COR-L47 (cell line): ENCODE measurements around the gene AUTS2.

Experiments used
- DNase-seq: peaks from one replicate; lab custom pipeline; 2025; lab: John Stamatoyannopoulos, UW

AUTS2 gene

GRCh38 chr7:69939317-69939716 is 341.0 kb downstream of the AUTS2 start:
- DNase-seq = no peak

- DNase-seq = no peak
Measured at GRCh38 chr7:69941077-69941651, 342.9 kb downstream of the AUTS2 start.

- no peak for DNase-seq
Measured at GRCh38 chr7:69942573-69942972, 344.3 kb downstream of the AUTS2 start.

- DNase-seq = no peak
Measured at GRCh38 chr7:69946901-69947300, 348.6 kb downstream of the AUTS2 start.

- no peak for DNase-seq
Measured at GRCh38 chr7:69947998-69948397, 349.7 kb downstream of the AUTS2 start.

GRCh38 chr7:69949122-69949521 is 350.8 kb downstream of the AUTS2 start:
- no peak for DNase-seq

- DNase-seq = no peak
Measured at GRCh38 chr7:69951458-69951857, 353.2 kb downstream of the AUTS2 start.

- no peak for DNase-seq
Measured at GRCh38 chr7:69953136-69954067, 355.1 kb downstream of the AUTS2 start.

- no peak for DNase-seq
Measured at GRCh38 chr7:69956541-69956940, 358.3 kb downstream of the AUTS2 start.

GRCh38 chr7:69957661-69958060 is 359.4 kb downstream of the AUTS2 start:
- DNase-seq = no peak

- no peak for DNase-seq
Measured at GRCh38 chr7:69959789-69960499, 361.7 kb downstream of the AUTS2 start.

GRCh38 chr7:69961436-69961835 is 363.2 kb downstream of the AUTS2 start:
- DNase-seq = no peak

GRCh38 chr7:69962186-69963065 is 364.2 kb downstream of the AUTS2 start:
- DNase-seq = peak; percentile 42

- DNase-seq = no peak
Measured at GRCh38 chr7:69963393-69963792, 365.1 kb downstream of the AUTS2 start.

GRCh38 chr7:69966766-69967591 is 368.7 kb downstream of the AUTS2 start:
- peak; percentile 27 for DNase-seq

- DNase-seq = no peak
Measured at GRCh38 chr7:69967689-69968450, 369.6 kb downstream of the AUTS2 start.

GRCh38 chr7:69968969-69969556 is 370.8 kb downstream of the AUTS2 start:
- DNase-seq = no peak

- no peak for DNase-seq
Measured at GRCh38 chr7:69981646-69982045, 383.4 kb downstream of the AUTS2 start.

GRCh38 chr7:69982197-69982596 is 383.9 kb downstream of the AUTS2 start:
- DNase-seq = no peak

- no peak for DNase-seq
Measured at GRCh38 chr7:69989551-69989950, 391.3 kb downstream of the AUTS2 start.
